WI38 (cell line): ENCODE measurements around the gene TBX18.

Experiments
- H3K4me3 ChIP-seq: 2 replicates; pipeline ENCODE4 v1.5.1; 2011; ENCODE audit warnings: low read depth, mild to moderate bottlenecking, control low read depth, low read length
- TF ChIP-seq, protein P1 (sequence below): IDR thresholded peaks from 2 replicates; pipeline ENCODE4 v1.5.1; 2012; ENCODE audit warnings: low read depth, mild to moderate bottlenecking, control low read depth, low read length

The TBX18 gene

DNA sequence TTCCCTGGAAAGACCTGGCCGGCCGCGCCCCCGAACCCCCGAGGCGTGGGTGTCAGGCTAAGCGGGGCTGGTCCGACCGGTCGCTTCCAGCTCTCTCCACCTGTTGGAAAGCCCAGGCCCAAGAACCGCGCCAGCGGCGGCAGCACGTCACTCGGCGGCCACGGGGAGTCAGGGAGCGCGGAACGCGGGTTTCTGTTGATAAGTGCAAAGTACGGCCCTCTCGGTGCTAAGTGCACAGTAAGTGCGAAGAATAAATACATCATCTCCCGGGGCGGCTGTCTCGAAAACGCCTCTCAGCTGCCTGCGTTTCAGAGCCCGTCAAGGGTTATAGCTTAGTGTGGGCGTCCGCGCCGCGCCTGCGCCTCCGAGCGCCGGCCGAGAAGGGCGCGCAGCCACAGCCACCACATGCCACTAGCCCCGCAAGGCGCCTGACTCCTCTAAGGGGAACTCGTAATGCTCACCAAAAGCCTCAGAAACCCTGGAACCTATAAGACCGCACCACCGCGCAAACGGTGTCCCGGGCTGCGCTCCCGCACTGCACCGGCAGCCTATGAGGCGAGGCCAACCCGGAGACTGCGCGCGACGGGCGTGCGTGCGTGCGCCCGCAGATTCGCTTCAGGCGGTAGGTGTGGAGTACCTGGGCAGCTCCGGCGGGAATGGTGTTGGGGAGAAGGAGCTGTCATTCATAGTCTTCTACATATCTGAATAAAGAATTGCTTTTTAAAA is 9.2 kb upstream of the TBX18 start:
- TF ChIP-seq, protein P1, sequence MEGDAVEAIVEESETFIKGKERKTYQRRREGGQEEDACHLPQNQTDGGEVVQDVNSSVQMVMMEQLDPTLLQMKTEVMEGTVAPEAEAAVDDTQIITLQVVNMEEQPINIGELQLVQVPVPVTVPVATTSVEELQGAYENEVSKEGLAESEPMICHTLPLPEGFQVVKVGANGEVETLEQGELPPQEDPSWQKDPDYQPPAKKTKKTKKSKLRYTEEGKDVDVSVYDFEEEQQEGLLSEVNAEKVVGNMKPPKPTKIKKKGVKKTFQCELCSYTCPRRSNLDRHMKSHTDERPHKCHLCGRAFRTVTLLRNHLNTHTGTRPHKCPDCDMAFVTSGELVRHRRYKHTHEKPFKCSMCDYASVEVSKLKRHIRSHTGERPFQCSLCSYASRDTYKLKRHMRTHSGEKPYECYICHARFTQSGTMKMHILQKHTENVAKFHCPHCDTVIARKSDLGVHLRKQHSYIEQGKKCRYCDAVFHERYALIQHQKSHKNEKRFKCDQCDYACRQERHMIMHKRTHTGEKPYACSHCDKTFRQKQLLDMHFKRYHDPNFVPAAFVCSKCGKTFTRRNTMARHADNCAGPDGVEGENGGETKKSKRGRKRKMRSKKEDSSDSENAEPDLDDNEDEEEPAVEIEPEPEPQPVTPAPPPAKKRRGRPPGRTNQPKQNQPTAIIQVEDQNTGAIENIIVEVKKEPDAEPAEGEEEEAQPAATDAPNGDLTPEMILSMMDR = no peak
- no peak overlapping the region for H3K4me3 ChIP-seq

DNA sequence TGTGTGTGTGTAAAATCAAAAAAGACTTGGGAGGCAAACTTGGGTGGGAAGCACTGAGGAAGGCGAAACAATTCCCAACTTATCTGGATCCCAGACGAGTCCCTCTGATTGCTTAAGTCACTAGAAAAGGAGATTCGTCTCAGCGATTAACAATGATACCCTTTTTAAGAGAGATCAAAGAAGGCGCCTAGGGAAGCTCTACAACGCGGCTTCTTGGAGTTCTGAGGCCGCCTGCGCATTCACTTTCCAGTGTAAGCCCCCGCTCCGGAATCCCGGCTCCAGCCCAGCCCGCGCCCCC is 8.7 kb upstream of the TBX18 start:
- TF ChIP-seq, protein P1 = no peak

DNA sequence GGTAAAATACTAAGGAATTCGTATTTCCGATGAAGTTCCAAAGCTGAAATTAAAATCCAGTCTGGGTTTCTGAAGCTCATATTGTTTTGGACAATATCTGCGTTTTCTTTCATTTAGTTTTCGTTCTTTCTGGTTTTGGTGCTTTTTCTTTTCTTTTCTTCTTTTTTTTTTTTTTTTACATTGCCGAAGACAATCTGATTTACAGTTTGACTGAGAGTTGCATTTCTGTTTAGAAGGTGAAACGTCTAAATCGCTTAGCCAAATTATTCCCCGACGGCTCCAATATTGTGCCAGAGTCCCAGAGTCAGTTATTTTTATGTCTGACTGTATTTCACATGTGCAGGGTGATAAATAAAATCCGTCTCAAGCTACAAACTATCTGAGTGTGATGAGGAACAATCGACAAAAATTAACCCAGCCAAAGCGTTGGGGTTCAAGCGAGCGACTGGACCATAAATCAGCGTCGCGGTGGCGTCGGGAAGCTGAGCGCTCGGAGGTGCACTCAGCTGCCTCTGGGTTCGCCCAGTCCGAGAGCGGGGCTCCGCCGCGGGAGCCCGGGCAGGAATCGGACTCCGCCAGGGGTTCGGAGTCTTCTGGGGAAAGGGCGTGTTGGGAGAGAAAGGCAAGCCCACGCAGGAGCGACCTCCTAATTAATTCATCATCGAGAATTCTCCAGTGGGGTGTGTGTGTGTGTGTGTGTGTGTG is 8.2 kb upstream of the TBX18 start:
- no peak overlapping the region for H3K4me3 ChIP-seq
- TF ChIP-seq, protein P1 = no peak

More for the DNA sequence above, 8.7 kb upstream of the TBX18 start:
- no peak overlapping the region for H3K4me3 ChIP-seq

DNA sequence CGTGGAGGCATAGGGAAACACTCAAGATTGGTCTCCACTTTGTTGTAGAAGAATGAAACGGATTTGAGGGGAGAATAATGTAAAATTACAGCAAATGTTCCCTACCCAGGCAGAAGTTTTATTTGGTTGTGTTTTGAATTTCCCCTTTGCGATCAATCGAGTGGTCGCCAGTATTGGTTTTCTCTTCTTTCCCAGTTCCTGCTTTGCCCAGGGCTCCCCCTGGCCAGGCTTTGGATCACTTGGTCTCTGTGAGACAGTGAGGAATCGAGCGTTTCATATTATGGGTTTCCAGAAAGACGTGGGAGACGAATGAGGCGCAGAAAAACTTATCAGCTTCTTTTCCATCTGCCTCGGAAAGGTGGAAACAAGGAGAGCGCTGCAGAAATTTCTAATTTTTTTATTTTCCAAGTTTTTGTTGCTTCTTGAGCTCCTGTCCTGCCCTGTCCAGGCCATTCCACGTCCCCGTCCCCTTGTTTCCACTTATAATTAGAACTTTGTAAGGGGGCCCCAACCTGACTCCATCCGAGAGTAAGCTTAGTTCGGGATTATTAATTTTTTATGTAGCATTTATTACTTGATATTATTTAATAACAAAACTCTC is 7.5 kb upstream of the TBX18 start:
- TF ChIP-seq, protein P1 = no peak
- H3K4me3 ChIP-seq = no peak overlapping the region

DNA sequence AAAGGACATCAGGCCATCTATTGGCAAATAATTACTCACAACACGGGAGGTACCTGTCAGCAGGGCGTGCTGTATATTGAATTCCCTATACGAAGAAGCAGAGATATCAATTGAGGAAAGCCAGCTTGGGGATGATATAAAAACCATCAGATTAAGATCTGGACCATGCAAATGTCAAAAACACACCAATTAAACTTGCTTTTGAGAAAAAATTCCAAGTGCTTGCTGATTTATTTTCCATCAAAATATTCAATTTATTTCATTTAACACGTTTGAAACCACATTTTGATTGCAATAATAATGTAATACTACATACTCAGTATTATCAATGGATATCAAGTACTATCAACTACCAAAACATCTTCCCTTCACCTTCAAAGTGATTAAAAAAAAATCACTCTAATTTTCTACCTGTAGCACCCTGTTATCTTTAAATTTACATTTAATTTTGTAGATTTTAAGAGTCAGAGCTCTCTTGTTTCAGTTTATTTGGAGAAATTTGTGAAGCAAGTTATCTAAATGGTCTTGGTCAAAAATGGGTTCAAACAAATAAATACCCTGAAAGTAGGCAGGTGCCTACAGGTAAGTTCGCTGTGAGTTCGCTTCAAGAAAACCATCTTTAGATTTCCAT is 6.8 kb upstream of the TBX18 start:
- no peak overlapping the region for H3K4me3 ChIP-seq
- TF ChIP-seq, protein P1 = no peak

DNA sequence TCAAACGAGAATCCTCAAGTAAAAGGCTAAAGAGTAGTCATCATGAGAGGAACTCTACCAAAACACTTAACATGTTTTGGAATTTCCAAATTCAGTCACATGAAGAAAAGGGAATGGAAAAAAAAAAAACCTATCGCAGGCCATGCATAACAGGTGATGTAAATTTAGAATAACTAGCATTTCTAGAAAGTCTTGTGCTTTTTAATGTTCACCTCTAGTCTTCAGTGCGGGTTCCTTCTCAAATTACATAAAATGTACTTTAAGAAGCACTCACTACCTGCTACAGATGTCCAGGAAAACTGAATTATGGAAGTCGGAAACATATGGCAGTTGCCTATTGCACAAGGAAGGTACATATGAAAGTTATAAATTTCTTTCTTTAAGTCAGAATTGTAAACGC is 6.1 kb upstream of the TBX18 start:
- no peak overlapping the region for H3K4me3 ChIP-seq
- TF ChIP-seq, protein P1 = no peak

DNA sequence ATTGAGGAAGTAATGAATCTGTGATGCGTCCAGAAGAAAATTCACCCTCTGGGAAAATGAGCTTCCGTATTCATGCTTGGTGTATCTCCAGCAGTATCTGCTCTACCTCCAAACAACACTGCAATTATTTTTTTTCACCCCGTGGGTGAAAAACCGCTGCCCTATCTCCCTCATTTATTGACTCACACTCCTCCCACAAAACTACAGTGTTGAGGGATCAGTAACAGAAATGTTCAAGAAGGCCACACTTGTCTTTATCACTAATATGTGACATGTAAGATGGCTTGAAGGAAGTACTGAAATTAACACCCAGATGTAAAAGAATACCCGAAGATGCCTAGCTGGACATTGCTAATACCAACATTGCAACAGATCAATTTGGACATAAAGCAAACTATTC is 4.9 kb upstream of the TBX18 start:
- TF ChIP-seq, protein P1 = no peak
- H3K4me3 ChIP-seq = no peak overlapping the region
